ENCODE data around the gene C19orf47. TPM values are rescaled to one million over a fixed set of nuclear protein-coding genes. Genes with fewer than 3 reads are reported as not detected.

Gene C19orf47
- total RNA-seq, 2 donors from 2014 or later = 20.2 to 34.2 TPM

DNA sequence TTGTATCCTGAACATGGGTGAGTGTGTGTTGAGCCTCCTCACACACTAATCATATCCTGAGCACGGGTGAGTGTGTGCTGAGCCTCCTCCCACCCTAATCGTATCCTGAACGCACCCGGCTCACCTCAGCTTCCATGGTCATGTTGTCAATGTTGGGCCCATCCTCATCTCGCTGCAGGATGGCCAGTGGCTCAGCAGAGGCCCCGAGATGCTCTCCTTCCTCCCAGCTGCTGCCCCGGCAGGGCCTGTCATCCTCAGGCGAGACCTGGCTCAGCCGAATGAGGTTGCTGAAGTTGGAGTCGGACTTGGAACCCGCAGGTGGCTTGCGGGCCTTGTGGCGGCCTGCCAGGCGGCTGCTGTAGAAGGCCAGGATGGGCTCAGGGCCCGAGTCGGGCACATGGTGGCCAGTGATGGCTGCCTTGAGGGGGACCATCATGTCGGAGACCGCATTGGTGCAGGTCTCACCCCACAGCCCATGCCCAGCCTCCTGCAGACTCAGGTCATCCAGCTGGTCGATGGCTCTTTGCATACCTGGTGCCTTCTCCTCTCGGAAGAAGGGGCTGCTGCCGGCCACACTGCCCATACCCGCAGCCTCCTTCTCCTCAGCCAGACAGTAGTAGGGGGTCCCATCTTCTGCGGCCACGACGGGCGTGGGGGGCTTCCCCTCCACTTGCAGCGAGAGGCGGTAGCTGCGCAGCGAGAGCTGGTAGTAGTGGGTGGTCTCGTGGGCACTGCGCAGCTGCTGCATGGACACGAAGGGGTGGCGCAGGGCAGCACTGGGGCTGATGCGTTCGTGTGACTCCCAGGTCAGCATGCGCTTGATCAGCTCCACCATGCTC lies 32.2 kb upstream of the C19orf47 start:
- no peak for ATAC-seq (ENCODE audit: insufficient number of reproducible peaks, low FRiP score, low read depth)
- H3K27ac ChIP-seq = no peak overlapping the region
- DNase-seq (ENCODE audit: low spot score) = no peak
- no peak overlapping the region for H3K4me3 ChIP-seq
- H3K27me3 ChIP-seq (replicated peaks; ENCODE audit: insufficient read depth) = no peaks in the 10 kb centered on the region
- no peaks in the 10 kb centered on the region for H3K4me1 ChIP-seq (ENCODE audit: control insufficient read depth in 1 of 2, low read depth in 2 of 2)
- H3K9me3 ChIP-seq = no peaks in the 10 kb centered on the region
- peaks cover 16% of the 10 kb centered on the region for H3K36me3 ChIP-seq
- no peak for TF ChIP-seq CTCF (IDR thresholded peaks at IDR 0.05)

- ATAC-seq (ENCODE audit: insufficient number of reproducible peaks, low FRiP score, low read depth) = no peak
- peaks cover 19% of the 10 kb centered on the region for H3K36me3 ChIP-seq
Observed at GRCh38 chr19:40379446-40380198, 31.4 kb upstream of the C19orf47 start.

GRCh38 chr19:40378509-40378908 lies 30.3 kb upstream of the C19orf47 start:
- ATAC-seq (ENCODE audit: insufficient number of reproducible peaks, low FRiP score, low read depth) (no peak), DNase-seq (ENCODE audit: low spot score) (no peak)
- Histone ChIP-seq H3K4me1 (ENCODE audit: control insufficient read depth in 1 of 2, low read depth in 2 of 2) (no peaks in the 10 kb centered on the region), H3K4me3 (no peak overlapping the region), H3K9me3 (no peaks in the 10 kb centered on the region), H3K27me3 (replicated peaks; ENCODE audit: insufficient read depth) (no peaks in the 10 kb centered on the region), H3K36me3 (peaks cover 28% of the 10 kb centered on the region), H3K27ac (no peak overlapping the region)
- no peak for TF ChIP-seq CTCF (IDR thresholded peaks at IDR 0.05)

More at GRCh38 chr19:40379446-40380198, 31.4 kb upstream of the C19orf47 start:
- H3K4me3 ChIP-seq = no peak overlapping the region
- H3K4me1 ChIP-seq (ENCODE audit: control insufficient read depth in 1 of 2, low read depth in 2 of 2) = no peaks in the 10 kb centered on the region
- no peak for DNase-seq (ENCODE audit: low spot score)
- TF ChIP-seq CTCF (IDR thresholded peaks at IDR 0.05) = no peak
- no peaks in the 10 kb centered on the region for H3K9me3 ChIP-seq
- no peaks in the 10 kb centered on the region for H3K27me3 ChIP-seq (replicated peaks; ENCODE audit: insufficient read depth)
- no peak overlapping the region for H3K27ac ChIP-seq

- no peak for TF ChIP-seq CTCF (IDR thresholded peaks at IDR 0.05)
- Histone ChIP-seq H3K27ac (no peak overlapping the region), H3K9me3 (no peaks in the 10 kb centered on the region), H3K36me3 (peaks cover 33% of the 10 kb centered on the region), H3K4me3 (no peak overlapping the region), H3K27me3 (replicated peaks; ENCODE audit: insufficient read depth) (no peaks in the 10 kb centered on the region), H3K4me1 (ENCODE audit: control insufficient read depth in 1 of 2, low read depth in 2 of 2) (no peaks in the 10 kb centered on the region)
- DNase-seq (ENCODE audit: low spot score) (no peak), ATAC-seq (ENCODE audit: insufficient number of reproducible peaks, low FRiP score, low read depth) (no peak)
Observed at GRCh38 chr19:40377876-40378385, 29.7 kb upstream of the C19orf47 start.

DNA sequence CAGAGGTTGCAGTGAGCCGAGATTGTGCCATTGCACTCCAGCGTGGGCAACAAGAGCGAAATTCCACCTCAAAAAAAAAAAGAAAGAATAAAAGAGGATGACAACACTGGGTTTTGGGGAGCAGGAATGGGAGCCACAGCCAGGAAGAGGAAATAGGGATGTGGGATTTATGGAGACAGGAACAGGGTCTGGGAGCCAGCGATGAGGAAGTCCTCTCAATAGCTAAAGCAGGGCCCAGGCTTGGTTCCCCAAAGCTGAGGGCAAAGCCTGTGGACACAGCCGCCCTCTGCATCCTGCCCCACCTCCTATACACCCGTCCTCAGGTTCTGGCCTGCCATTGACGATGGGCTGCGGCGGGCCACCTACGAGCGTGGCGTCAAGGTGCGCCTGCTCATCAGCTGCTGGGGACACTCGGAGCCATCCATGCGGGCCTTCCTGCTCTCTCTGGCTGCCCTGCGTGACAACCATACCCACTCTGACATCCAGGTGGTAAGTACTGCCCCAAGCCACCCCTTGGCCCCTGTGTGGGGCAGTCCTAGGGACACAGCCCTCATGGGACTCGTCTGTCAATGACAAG lies 28.2 kb upstream of the C19orf47 start:
- H3K27ac ChIP-seq = no peak overlapping the region
- ATAC-seq (ENCODE audit: insufficient number of reproducible peaks, low FRiP score, low read depth) (no peak), DNase-seq (ENCODE audit: low spot score) (no peak)
- no peaks in the 10 kb centered on the region for H3K27me3 ChIP-seq (replicated peaks; ENCODE audit: insufficient read depth)
- no peak for TF ChIP-seq CTCF (IDR thresholded peaks at IDR 0.05)
- H3K4me1 ChIP-seq (ENCODE audit: control insufficient read depth in 1 of 2, low read depth in 2 of 2) = no peaks in the 10 kb centered on the region
- H3K9me3 ChIP-seq = no peaks in the 10 kb centered on the region
- no peak overlapping the region for H3K4me3 ChIP-seq
- peaks cover 43% of the 10 kb centered on the region for H3K36me3 ChIP-seq

Data from thoracic aorta (tissue), 2 donors.